HepG2 (cell line): ENCODE measurements around the gene CD274. TPM values are rescaled to one million over a fixed set of nuclear protein-coding genes. Genes with fewer than 3 reads are reported as not detected.

Experiments
- ATAC-seq: fragments of 200-7000 bp; cut with Tn5 transposase; 3 replicates; pipeline ENCODE4 v1.9.1; 2020; ENCODE audit warnings: mild to moderate bottlenecking, moderate library complexity
- BruUV-seq: library from RNA; stranded (reverse); fragments of 400-500 nt; replicated peaks from 2 replicates; lab custom pipeline; 2021; lab: Mats Ljungman, UMichigan
- CTCF ChIA-PET: fragments of 300-600 bp; formaldehyde crosslinking; extraction: SDS; loops from one replicate; lab custom pipeline; 2021; ENCODE audit warnings: low total read pairs, inconsistent platforms, low intra/inter-chr PET ratio; lab: Yijun Ruan, JAX
- POLR2A ChIA-PET: fragments of 350-600 bp; sonication (Branson Sonifier 250); formaldehyde crosslinking; loops from one replicate; lab custom pipeline; 2020; ENCODE audit warnings: antibody characterized with exemption, inconsistent platforms; lab: Yijun Ruan, JAX
- DNase-seq: peaks from one replicate; pipeline ENCODE4 v3.0.0-alpha.2; 2015; ENCODE audit warnings: low spot score
- FAIRE-seq: peaks from 3 replicates; lab custom pipeline; 2011; peaks lifted over from hg19 to GRCh38; lab: Jason Lieb, UNC
- H2AFZ ChIP-seq: one replicate; pipeline ENCODE4 v1.6.1; 2011; ENCODE audit warnings: low read length, inconsistent platforms
- H3K27ac ChIP-seq: fragments of 300-600 bp; 3 replicates; pipeline ENCODE4 v1.8.0; 2011; ENCODE audit warnings: mixed run types, mild to moderate bottlenecking, mixed read lengths, low read length, inconsistent platforms; ENCODE audit not compliant: insufficient read depth; ENCODE audit errors: extremely low read length
- H3K27me3 ChIP-seq, 2 experiments: fragments of 200-600 bp in 1 of 2; 2 replicates in 1 of 2; 3 replicates in 1 of 2; pipeline versions ENCODE4 v1.6.0 to v1.8.0; 2011; ENCODE audit warnings: low read length in 2 of 2, mild to moderate bottlenecking in 2 of 2, moderate library complexity in 2 of 2, inconsistent platforms in 1 of 2; ENCODE audit not compliant: insufficient read depth in 2 of 2, control insufficient read depth in 1 of 2
- H3K36me3 ChIP-seq, 2 experiments: fragments of 200-600 bp in 1 of 2; replicated peaks in 1 of 2; 2 replicates in 1 of 2; 3 replicates in 1 of 2; pipeline versions ENCODE4 v1.5.1 to v1.8.0; 2011; ENCODE audit warnings: low read length in 2 of 2, inconsistent platforms in 1 of 2; ENCODE audit not compliant: insufficient read depth in 2 of 2, control insufficient read depth in 1 of 2
- H3K4me1 ChIP-seq: 2 replicates; pipeline ENCODE4 v1.5.1; 2012; ENCODE audit warnings: low read length, inconsistent platforms; ENCODE audit not compliant: insufficient read depth
- H3K4me2 ChIP-seq: 2 replicates; pipeline ENCODE4 v1.6.0; 2011; ENCODE audit warnings: low read depth, low read length, inconsistent platforms
- H3K4me3 ChIP-seq, 3 experiments: fragments of 200-600 bp in 1 of 3; sonication (generic), shearing (Covaris generic) in 1 of 3; replicated peaks in 1 of 3; 2 replicates each; pipeline ENCODE4 v1.5.1; 2011 to 2016; ENCODE audit warnings: low read length in 3 of 3, inconsistent platforms in 2 of 3, low read depth in 2 of 3, mild to moderate bottlenecking in 2 of 3, control low read depth in 1 of 3, mixed read lengths in 1 of 3; ENCODE audit not compliant: insufficient read depth in 1 of 3
- H3K79me2 ChIP-seq: one replicate; pipeline ENCODE4 v1.6.1; 2011; ENCODE audit warnings: low read length, inconsistent platforms; ENCODE audit not compliant: insufficient read depth
- H3K9ac ChIP-seq: 2 replicates; pipeline ENCODE4 v1.6.0; 2011; ENCODE audit warnings: mild to moderate bottlenecking, low read depth, low read length, inconsistent platforms; ENCODE audit not compliant: insufficient read depth
- H3K9me3 ChIP-seq: 2 replicates; pipeline ENCODE4 v1.5.1; 2012; ENCODE audit warnings: mild to moderate bottlenecking, low read length
- H4K20me1 ChIP-seq: 2 replicates; pipeline ENCODE4 v1.6.0; 2011; ENCODE audit warnings: inconsistent platforms, mild to moderate bottlenecking, low read length, moderate library complexity; ENCODE audit not compliant: insufficient read depth
- FOXK2 ChIP-seq: fragments of 450-650 bp; IDR thresholded peaks from 2 replicates; pipeline ENCODE4 v1.6.1; 2016
- HNRNPH1 ChIP-seq: fragments of 200-400 bp; formaldehyde crosslinking; optimal IDR thresholded peaks from 2 replicates; pipeline ENCODE3; 2017; ENCODE audit warnings: mild to moderate bottlenecking, low read depth, low read length
- KLF6 ChIP-seq: IDR thresholded peaks from 2 replicates; pipeline ENCODE4 v1.8.0; 2016; ENCODE audit warnings: missing biosample characterization, missing genetic modification reagents
- TCF7L2 ChIP-seq: IDR thresholded peaks from 2 replicates; pipeline ENCODE4 v1.6.1; 2011; ENCODE audit warnings: mild to moderate bottlenecking, low read depth, low read length, moderate library complexity
- ZNF33A ChIP-seq: sonication (generic); formaldehyde crosslinking; IDR thresholded peaks from 2 replicates; pipeline ENCODE4 v1.5.1; 2020; ENCODE audit warnings: missing genetic modification reagents, mild to moderate bottlenecking, moderate library complexity, borderline replicate concordance
- ZNF772 ChIP-seq: sonication (generic); formaldehyde crosslinking; IDR thresholded peaks from 2 replicates; pipeline ENCODE4 v1.5.0; 2020; ENCODE audit warnings: mild to moderate bottlenecking, missing genetic modification reagents
- WGBS: methylation state at CpG from one replicate; pipeline ENCODE4 v1.1.6; 2017; ENCODE audit warnings: low lambda C conversion rate; 5-methylcytosine and 5-hydroxymethylcytosine counted together
- in situ Hi-C: cut with HindIII; loops from 2 replicates; pipeline ENCODE4 v1.10.0; 2017; ENCODE audit warnings: low pct_unique_long_range_greater_than_20kb; ENCODE audit not compliant: extremely low pct_ligation_motif_present
- intact Hi-C: fragments of 100-400 bp; cut with micrococcal nuclease; formaldehyde crosslinking; loops from one replicate; pipeline ENCODE4 v1.10.0; 2022; ENCODE audit not compliant: unreplicated experiment
- polyA plus RNA-seq, 8 experiments: library from polyadenylated mRNA; depleted of rRNA in 3 of 8; stranded (reverse) in 7 of 8; unstranded in 1 of 8; fragments of >200 nt; fragmentation: Illumina TruSeq in 4 of 8; extraction: Trizol in 4 of 8; gene quantifications; 2 replicates each; pipeline versions ENCODE4 v1.2.1 to v1.2.3, GENCODE V29; 2011 to 2016; ENCODE audit warnings: low read depth in 4 of 8, missing spikeins in 1 of 8, mixed read lengths in 1 of 8; ENCODE audit not compliant: insufficient read depth in 1 of 8
- total RNA-seq, 5 experiments: library from RNA; depleted of rRNA; stranded (reverse); fragments of >200 nt; fragmentation: Illumina TruSeq; extraction: Trizol; gene quantifications; 2 replicates each; pipeline ENCODE4 v1.2.3, GENCODE V29; 2016; ENCODE audit warnings: low read depth in 1 of 5
- TF ChIP-seq, protein P1 (sequence below): sonication (generic); formaldehyde crosslinking; IDR thresholded peaks from 2 replicates; pipeline ENCODE4 v1.8.1; 2023; ENCODE audit warnings: missing genetic modification reagents, mild to moderate bottlenecking, borderline replicate concordance
- TF ChIP-seq, protein P2 (sequence below): sonication (generic); formaldehyde crosslinking; IDR thresholded peaks from 2 replicates; pipeline ENCODE4 v1.5.0; 2020; ENCODE audit warnings: mild to moderate bottlenecking, missing genetic modification reagents, borderline replicate concordance

CD274 gene
- total and polyA plus RNA-seq, 2 of the 13 experiments (the other 11 are each of a cell fraction or from before 2014, with no cell fraction given), result 0.17 to 0.49 TPM

DNA sequence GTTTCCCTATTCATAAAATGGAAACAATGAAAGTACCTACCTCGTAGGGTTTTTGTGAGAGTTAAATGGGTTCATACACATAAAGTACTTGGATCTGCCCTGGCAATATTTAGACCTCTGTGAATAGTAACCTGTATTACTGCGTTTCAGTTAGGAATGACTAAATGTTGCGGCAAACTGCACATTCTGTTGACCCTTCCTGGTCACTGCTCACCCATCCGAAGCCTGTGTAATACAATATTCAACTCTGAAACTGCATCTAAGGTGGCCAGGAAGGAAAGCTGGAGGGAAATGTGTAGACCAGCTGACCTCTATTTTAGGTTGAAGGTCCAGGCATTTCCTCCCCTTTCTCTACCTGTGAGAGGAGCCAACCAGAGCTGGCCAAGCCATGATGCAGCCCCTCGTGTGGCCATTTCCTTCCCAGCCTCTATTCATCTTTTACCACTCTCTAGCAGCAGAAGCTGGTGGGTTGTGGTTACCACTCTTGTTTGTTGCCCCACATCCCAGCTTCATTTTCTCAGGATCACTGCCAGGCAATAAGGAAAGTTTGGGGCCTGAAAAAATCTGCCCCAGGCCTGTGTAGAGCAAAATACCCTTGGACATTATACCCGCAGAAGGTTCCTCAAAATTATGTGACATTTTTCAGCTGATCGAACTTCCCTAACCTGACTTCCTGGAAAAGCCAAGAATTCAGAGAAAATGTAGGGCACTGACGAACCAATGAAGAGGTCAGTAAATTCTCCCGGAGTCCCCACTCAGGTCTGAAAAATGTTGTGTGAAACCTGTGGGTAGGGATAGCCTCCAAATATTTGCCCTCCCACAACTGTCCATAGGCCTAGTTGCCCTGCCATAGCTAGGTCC lies 39.5 kb downstream of the CD274 start:
- ATAC-seq (no peak), DNase-seq (no peak), FAIRE-seq (no peak)
- H3K27me3 ChIP-seq, result peaks cover 0 to 6% of the 10 kb centered on the region in 2 experiments; a peak in 1 of 5 replicates
- H3K27ac ChIP-seq, result no peak overlapping the region
- no peak overlapping the region for H3K9ac ChIP-seq
- H4K20me1 ChIP-seq, result no peaks in the 10 kb centered on the region
- TF ChIP-seq ZNF772 (CRISPR knock-in tag) (no peak), HNRNPH1 (no peak), TCF7L2 (no peak), KLF6 (CRISPR knock-in tag) (no peak), FOXK2 (no peak), ZNF33A (CRISPR knock-in tag) (no peak)
- TF ChIP-seq, protein P1, sequence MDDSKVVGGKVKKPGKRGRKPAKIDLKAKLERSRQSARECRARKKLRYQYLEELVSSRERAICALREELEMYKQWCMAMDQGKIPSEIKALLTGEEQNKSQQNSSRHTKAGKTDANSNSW (CRISPR knock-in tag), result no peak
- TF ChIP-seq, protein P2, sequence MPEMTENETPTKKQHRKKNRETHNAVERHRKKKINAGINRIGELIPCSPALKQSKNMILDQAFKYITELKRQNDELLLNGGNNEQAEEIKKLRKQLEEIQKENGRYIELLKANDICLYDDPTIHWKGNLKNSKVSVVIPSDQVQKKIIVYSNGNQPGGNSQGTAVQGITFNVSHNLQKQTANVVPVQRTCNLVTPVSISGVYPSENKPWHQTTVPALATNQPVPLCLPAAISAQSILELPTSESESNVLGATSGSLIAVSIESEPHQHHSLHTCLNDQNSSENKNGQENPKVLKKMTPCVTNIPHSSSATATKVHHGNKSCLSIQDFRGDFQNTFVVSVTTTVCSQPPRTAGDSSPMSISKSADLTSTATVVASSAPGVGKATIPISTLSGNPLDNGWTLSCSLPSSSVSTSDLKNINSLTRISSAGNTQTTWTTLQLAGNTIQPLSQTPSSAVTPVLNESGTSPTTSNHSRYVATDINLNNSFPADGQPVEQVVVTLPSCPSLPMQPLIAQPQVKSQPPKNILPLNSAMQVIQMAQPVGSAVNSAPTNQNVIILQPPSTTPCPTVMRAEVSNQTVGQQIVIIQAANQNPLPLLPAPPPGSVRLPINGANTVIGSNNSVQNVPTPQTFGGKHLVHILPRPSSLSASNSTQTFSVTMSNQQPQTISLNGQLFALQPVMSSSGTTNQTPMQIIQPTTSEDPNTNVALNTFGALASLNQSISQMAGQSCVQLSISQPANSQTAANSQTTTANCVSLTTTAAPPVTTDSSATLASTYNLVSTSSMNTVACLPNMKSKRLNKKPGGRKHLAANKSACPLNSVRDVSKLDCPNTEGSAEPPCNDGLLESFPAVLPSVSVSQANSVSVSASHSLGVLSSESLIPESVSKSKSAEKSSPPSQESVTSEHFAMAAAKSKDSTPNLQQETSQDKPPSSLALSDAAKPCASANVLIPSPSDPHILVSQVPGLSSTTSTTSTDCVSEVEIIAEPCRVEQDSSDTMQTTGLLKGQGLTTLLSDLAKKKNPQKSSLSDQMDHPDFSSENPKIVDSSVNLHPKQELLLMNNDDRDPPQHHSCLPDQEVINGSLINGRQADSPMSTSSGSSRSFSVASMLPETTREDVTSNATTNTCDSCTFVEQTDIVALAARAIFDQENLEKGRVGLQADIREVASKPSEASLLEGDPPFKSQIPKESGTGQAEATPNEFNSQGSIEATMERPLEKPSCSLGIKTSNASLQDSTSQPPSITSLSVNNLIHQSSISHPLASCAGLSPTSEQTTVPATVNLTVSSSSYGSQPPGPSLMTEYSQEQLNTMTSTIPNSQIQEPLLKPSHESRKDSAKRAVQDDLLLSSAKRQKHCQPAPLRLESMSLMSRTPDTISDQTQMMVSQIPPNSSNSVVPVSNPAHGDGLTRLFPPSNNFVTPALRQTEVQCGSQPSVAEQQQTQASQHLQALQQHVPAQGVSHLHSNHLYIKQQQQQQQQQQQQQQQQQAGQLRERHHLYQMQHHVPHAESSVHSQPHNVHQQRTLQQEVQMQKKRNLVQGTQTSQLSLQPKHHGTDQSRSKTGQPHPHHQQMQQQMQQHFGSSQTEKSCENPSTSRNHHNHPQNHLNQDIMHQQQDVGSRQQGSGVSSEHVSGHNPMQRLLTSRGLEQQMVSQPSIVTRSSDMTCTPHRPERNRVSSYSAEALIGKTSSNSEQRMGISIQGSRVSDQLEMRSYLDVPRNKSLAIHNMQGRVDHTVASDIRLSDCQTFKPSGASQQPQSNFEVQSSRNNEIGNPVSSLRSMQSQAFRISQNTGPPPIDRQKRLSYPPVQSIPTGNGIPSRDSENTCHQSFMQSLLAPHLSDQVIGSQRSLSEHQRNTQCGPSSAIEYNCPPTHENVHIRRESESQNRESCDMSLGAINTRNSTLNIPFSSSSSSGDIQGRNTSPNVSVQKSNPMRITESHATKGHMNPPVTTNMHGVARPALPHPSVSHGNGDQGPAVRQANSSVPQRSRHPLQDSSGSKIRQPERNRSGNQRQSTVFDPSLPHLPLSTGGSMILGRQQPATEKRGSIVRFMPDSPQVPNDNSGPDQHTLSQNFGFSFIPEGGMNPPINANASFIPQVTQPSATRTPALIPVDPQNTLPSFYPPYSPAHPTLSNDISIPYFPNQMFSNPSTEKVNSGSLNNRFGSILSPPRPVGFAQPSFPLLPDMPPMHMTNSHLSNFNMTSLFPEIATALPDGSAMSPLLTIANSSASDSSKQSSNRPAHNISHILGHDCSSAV (CRISPR knock-in tag), result no peak
- CTCF ChIA-PET, result no interaction called here
- no peak overlapping the region for H3K4me2 ChIP-seq
- POLR2A ChIA-PET, result no interaction called here
- no peak overlapping the region for H3K4me3 ChIP-seq
- no peaks in the 10 kb centered on the region for H3K79me2 ChIP-seq
- H3K4me1 ChIP-seq, result peaks cover 11% of the 10 kb centered on the region; the same call in 1 of the 2 replicates
- in situ Hi-C loops, result no loop called here
- WGBS, result 38% methylated on average over 9 of the region's 9 CpGs
- no peaks in the 10 kb centered on the region for H3K36me3 ChIP-seq
- intact Hi-C loops, result no loop called here
- no peak overlapping the region for H2AFZ ChIP-seq
- no peaks in the 10 kb centered on the region for H3K9me3 ChIP-seq
- BruUV-seq, result no TSS peak
